Fibroblast of pulmonary artery (primary cell): ENCODE measurements around the gene LZTR1.

Source experiments
- DNase-seq: peaks from one replicate; pipeline ENCODE4 v3.0.0-alpha.2; 2010; ENCODE audit warnings: low read depth
- H3K4me3 ChIP-seq: replicated peaks from 2 replicates; pipeline ENCODE4 v1.5.1; 2011; ENCODE audit warnings: low read depth, mild to moderate bottlenecking, control low read depth, low read length, moderate library complexity
- TF ChIP-seq, protein P1 (sequence below): IDR thresholded peaks from 2 replicates; pipeline ENCODE4 v1.5.1; 2011; ENCODE audit warnings: mild to moderate bottlenecking, control low read depth, low read length, inconsistent platforms; ENCODE audit errors: missing control alignments

The LZTR1 gene

DNA sequence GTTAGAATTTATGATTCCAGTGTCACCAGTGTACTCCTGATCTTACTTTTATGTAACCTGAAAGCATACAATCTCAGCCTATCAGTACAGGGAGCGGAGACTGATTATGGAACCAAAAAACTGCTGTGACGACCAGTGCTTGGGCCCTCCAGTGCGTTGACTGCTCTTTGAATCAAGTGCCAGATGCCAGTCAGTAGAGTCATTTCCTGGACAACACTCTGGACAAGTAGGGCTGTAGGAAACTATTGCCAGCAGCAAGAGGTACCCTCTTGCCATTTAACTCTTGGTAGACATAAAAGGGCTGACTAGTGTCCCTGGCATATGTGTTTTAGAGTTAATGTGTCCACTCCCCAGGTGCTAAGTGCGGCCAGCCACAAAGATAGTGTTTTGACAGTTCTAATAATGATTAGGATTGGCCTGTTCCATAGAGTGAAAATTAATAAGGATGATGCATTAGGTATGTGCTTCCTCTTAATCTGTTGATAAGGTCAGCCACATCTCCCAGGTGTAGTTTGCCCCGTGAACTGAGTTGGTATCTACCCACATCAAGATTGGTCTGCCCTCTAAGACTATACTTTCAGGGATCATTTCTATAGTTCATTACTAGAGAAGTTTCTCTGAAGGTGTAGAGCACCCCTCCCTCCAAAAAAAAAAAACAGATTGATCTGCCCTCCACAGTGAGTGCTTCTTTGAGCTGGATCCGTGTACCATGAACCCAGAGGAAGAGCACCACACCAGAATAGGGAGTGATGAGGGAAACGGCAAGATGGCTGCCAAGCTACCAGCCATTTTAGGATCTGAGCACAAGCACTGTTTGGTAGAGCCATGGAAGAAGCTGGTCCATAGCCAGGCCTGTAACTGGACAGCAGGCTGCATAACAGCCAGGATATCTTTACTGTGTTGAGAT is 35.8 kb upstream of the LZTR1 start:
- TF ChIP-seq, protein P1, sequence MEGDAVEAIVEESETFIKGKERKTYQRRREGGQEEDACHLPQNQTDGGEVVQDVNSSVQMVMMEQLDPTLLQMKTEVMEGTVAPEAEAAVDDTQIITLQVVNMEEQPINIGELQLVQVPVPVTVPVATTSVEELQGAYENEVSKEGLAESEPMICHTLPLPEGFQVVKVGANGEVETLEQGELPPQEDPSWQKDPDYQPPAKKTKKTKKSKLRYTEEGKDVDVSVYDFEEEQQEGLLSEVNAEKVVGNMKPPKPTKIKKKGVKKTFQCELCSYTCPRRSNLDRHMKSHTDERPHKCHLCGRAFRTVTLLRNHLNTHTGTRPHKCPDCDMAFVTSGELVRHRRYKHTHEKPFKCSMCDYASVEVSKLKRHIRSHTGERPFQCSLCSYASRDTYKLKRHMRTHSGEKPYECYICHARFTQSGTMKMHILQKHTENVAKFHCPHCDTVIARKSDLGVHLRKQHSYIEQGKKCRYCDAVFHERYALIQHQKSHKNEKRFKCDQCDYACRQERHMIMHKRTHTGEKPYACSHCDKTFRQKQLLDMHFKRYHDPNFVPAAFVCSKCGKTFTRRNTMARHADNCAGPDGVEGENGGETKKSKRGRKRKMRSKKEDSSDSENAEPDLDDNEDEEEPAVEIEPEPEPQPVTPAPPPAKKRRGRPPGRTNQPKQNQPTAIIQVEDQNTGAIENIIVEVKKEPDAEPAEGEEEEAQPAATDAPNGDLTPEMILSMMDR = no peak
- peak; percentile 52 for DNase-seq
- H3K4me3 ChIP-seq = no peak overlapping the region

DNA sequence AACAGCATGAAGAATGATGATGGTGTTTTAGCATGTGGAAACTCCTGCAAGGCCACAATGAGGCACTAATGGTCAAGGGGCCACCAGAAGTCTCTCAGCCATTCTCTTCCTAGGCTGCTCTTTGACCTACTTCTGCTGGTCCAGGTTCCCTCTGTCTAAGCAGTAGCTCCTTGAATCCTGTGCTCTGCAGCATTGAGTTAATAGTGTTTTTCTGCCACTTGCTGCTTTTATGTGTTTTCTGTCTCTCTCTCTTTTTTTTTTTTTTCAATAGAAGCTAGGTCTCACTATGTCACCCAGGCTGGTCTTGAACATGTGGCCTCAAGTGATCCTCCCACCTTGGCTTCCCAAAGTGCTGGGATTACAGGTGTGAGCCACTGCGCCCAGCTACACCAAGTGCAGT is 35.1 kb upstream of the LZTR1 start:
- H3K4me3 ChIP-seq = no peak overlapping the region
- DNase-seq = no peak
- TF ChIP-seq, protein P1 = no peak

DNA sequence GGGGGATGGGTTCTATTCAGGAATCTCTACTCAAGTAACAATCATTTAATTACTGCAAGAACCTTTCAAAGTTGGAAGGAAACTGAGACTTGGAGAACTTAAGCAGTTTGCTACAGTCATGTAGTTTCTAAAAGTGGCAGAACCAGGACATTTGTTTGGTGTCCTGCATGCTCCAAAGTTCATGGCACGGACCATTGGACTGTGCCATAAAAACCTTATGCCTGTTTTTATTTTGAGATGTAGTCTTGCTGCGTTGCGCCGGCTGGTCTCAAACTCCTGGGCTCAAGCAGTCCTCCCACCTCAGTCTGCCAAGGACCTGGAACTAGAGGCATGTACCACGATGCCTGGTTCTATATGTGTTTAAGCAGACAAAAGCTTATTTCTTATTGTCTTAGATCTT is 33.6 kb upstream of the LZTR1 start:
- TF ChIP-seq, protein P1 = no peak
- DNase-seq = no peak
- H3K4me3 ChIP-seq = no peak overlapping the region

DNA sequence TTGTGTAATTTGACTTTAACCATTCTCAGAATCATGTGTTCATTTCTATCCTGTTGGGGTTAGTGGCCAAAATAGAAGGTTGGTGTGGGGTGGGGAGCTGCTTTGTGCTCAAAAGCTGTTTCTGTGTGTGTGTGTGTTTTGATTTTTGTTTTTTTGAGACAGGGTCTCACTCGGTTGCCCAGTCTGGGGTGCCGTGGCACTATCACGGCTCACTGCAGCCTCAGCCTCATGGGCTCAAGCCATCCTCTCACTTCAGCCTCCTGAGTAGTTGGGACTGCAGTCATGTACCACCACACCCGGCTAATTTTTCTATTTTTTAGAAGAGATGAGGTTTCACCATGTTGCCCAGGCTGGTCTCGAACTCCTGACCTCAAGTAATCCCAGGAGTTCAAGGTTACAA is 33.1 kb upstream of the LZTR1 start:
- TF ChIP-seq, protein P1 = no peak
- no peak for DNase-seq
- H3K4me3 ChIP-seq = no peak overlapping the region

DNA sequence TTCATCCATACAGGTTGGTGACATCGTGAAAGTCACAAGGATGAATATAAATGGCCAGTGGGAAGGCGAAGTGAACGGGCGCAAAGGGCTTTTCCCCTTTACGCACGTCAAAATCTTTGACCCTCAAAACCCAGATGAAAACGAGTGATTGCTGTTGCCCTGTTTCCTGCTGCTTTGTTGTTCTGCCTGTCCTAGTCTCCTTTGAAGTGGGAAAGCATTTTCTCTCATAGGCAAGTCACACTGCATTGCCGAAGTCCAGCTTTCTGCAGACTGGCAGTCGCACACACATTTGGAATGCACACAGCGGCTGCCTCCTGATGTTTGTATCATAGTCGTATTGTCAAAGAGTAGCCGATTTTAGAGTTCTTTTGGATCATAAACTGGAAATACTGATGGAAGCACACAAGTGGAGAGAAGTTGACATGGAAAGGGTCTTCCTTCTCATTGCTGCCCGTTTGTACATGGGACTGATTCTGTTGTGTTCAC is 32.4 kb upstream of the LZTR1 start:
- TF ChIP-seq, protein P1 = no peak
- H3K4me3 ChIP-seq = no peak overlapping the region
- DNase-seq = no peak

DNA sequence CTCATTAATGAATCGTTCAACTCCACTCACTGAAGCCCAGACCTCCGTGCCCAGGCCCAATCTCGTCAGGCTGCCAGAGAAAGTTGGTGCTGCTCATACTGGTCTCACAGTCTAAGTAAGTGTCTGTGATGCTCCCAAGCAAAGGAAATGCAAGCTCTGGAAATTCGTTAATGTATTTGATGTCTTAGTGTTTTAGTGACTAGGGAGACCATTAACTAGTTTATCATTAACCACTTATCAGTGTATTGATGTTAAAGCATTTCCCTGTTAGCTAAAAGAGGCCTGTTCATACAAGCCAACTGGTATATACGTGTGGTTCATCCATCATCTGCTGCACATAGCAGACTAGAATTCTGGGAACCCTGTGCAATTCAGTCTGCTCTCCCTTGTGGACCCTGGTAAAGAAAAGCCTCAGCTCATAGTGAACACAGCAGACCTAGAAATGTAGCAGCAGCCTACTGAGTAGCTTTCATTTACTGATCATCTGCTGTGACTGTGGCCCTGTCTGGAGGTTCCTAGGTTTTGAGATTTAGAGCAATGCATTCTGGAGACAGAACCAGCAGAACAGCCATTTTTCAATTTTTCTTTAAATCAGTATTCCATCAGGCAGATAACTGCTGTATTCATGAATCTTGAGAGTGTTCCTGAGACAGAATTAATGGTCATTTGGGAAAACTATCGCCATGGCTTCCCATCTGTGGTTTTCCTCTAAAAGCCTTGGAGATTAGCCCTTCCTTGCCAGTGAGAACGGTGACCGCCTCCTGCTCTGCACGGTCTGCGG is 30.8 kb upstream of the LZTR1 start:
- H3K4me3 ChIP-seq = no peak overlapping the region
- TF ChIP-seq, protein P1 = no peak
- no peak for DNase-seq
